GM12891 (cell line): ENCODE measurements around the gene TREH.

Experiments used
- PAX5 ChIP-seq: IDR thresholded peaks from 2 replicates; pipeline ENCODE4 v1.6.1; 2011; ENCODE audit warnings: low read length, moderate library complexity, mild to moderate bottlenecking; ENCODE audit not compliant: insufficient read depth, severe bottlenecking
- POLR2A ChIP-seq: IDR thresholded peaks from 2 replicates; pipeline ENCODE4 v1.6.1; 2011; ENCODE audit warnings: low read depth, low read length, control low read depth
- POLR2AphosphoS5 ChIP-seq: IDR thresholded peaks from 2 replicates; pipeline ENCODE4 v1.6.1; 2011; ENCODE audit warnings: low read depth, low read length, control low read depth
- POU2F2 ChIP-seq: IDR thresholded peaks from 2 replicates; pipeline ENCODE4 v1.6.1; 2011; ENCODE audit warnings: low read depth, mild to moderate bottlenecking, control low read depth, low read length, moderate library complexity
- TAF1 ChIP-seq: IDR thresholded peaks from 2 replicates; pipeline ENCODE4 v1.6.1; 2011; ENCODE audit warnings: low read depth, low read length, control low read depth

GRCh38 chr11:118684187-118684586 lies 4.7 kb upstream of the TREH start:
- TF ChIP-seq POLR2A (no peak), TAF1 (no peak), POLR2AphosphoS5 (no peak), PAX5 (no peak), POU2F2 (no peak)
